GM12874 (cell line): ENCODE results near the gene EHD3.

Experiments used
- TF ChIP-seq, protein P1 (sequence below): IDR thresholded peaks from 2 replicates; pipeline ENCODE4 v1.5.1; 2011; ENCODE audit warnings: low read depth, mild to moderate bottlenecking, control low read depth, low read length, moderate library complexity; ENCODE audit not compliant: insufficient read depth

The EHD3 gene

DNA sequence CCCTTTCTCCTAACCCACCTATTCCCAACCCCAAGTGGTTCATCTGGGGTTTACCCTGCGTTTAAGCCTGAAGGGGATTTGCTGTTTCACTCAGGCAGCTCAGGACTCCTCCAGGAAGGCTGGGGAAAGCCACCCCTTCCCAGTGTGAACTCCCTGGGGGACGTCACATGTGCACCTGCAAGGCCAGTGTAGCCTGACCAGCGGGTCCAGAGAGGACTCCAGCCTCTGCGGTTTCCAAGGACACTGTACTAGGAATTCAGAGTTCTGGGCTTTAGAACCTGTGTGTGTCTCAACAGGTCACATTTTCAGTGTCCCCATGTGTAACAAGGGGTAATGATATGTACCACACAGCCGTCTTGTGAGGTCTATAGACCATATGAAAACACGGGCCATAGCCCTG is 17.9 kb downstream of the EHD3 start:
- TF ChIP-seq, protein P1, sequence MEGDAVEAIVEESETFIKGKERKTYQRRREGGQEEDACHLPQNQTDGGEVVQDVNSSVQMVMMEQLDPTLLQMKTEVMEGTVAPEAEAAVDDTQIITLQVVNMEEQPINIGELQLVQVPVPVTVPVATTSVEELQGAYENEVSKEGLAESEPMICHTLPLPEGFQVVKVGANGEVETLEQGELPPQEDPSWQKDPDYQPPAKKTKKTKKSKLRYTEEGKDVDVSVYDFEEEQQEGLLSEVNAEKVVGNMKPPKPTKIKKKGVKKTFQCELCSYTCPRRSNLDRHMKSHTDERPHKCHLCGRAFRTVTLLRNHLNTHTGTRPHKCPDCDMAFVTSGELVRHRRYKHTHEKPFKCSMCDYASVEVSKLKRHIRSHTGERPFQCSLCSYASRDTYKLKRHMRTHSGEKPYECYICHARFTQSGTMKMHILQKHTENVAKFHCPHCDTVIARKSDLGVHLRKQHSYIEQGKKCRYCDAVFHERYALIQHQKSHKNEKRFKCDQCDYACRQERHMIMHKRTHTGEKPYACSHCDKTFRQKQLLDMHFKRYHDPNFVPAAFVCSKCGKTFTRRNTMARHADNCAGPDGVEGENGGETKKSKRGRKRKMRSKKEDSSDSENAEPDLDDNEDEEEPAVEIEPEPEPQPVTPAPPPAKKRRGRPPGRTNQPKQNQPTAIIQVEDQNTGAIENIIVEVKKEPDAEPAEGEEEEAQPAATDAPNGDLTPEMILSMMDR: no peak

DNA sequence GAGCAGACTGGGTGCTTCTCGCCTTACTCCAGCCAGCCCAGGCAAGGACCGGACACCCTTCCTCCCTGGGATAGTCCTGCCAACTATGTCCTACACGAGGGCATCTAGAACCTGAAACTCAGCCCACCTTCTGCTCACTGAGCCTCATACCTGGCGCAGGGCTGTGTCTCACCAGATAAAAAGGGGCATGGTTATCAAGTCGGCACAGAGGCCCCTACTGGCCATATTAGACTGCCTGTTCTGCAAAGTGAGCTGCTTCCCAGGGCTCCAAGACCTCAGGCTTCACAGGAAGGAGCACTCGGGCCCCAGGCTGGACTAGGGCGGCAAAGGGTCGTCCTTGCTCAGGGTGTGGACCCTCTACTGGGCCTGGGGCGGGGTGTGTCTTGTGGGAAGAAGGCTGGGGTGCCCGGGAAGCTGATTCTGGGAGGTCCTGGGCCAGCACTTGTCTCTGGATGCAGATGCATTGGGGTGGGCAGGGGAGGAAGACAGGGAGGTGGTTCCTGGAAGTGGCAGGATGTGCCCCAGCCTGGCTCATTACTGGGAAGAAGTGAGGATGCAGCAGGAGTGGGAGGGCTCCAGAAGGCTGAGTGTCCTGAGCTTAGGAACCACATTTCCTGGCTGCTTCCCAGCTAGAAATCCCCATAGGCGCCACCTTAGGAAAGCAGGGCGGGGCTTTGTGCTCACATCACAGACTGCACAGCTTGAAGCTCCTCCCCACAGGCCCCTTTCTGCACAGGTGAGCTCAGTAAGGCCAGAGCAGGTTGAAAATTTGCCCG is 19.6 kb downstream of the EHD3 start:
- TF ChIP-seq, protein P1: no peak

DNA sequence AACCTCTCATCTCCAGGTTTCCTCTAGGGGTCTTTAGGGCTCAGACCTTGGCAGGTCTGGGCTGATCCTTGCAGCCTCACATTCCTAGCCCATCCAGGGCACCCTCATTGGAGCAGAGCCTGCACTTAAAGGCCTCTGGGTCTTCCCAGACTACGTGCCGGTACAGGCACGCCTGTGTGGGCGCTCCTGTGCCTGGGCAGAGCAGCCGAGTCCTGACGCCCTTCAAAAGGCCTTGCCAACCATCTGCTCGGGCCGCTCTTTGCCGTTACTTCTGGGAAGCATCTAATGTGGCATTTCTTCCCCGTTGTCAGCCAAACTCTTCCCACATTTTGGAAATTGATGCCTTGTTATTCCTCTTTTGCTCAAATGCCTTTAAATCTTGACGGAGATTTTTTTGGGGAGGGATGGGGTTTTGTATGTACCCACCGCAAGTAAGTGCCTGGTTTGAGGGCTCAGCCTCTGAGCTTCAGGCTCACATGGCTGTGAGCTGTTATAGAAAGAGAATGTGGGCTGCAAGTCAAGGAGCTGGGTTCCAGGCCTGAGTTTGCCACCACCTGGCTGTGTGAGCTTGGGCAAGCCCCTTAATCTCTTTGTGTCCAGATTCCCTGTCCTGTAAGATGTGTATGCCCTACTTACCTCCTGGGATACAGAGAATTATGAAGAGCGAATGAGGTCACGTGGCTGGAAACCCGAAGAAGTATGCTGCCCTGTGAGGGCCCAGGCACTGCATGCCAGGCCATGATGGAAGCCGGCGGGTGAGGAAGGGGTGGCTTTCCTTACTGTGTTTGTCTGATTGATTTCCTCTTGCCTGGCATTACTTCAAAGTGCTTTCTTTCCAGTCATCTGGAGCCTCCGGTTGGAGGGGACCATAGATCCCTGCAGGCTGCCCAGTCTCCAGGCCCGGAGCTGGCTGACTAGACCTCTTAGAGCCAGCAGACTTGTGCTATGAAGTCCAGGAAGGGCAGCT is 20.6 kb downstream of the EHD3 start:
- TF ChIP-seq, protein P1: no peak

DNA sequence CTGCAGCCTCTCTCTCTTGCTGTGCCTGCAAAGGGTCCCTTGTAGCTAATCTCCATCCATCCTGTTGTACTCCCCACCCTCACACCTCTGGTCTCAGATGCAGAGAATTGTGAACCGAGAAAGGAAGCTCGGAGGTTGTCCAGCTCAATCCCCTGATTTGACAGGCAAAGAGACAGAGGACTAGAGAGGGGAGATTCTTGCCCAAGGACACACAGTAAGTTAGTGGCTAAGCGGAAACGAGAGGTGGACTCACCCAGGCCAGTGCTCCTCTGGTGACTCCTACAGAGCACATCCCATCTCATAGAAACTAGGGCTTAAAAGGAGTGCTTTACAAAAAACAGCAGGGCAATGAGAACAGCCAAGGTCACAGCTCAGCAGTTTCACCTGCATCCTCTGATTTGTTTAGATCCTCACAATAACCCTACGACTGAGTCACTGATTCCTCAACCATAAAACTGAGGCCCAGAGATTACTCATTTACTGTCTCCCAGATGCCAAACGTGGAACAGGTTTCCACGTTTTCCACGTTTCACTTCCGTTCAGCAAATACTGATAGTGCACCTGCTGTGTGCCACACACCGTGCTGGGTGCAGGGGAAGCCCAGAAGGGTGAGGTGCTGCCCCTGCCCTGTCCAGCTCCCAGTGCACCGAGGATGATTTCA is 22.1 kb downstream of the EHD3 start:
- TF ChIP-seq, protein P1: no peak

DNA sequence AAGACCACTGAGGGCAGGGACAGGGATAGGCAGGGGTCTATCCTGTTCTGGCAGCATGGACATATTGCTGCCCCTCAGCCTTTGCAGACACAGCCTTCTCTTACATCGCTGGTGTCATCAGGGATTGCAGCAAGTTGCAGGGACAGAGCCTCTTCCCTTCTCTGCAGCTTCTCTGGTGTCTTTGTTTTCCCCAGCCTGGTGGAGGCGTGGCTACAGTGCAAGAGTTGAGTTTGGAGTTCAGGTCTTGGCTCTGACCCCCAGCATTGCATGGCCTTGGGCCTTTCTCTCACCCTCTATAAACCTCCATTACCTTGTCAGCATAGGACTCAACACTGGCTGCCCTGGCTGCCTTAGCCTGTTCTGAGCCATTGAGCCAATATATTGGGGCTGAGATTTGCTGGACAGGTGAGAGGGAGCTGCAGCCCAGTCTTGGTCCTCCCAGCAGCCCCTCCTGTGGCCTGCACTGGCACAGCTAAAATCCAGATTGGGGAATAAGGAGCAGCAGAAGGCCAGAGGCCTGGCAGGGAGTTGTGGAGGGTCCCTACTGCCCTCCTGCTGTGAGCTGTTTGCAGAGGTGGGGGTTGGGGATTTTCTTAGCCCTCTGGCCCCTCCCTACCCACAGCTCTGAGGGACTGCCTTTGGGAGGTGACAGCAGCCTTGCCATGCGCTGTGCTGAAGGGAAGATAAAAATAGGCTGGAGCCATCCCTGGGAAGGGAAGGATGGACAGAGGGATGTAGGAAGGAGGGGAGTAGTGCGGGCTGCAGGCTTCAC is 22.8 kb downstream of the EHD3 start:
- TF ChIP-seq, protein P1: no peak

DNA sequence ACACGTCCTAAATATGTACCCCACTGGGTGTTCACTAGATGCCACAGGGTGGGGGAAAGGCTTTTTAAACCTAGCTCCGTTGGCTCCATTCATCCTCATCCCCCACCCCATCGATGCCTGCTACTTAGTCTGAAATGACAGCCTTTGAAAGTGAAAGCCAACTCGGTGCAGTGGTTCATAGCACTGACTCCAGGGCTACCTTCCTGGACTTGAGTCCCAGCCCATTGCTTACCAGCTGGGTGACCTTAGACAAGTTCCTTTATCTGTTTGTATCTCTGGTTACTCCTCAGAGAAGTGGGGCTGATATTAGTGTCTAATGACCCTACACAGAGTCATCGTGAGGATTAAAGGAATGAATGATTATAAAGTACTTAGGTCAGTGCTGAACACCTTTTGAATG is 24.4 kb downstream of the EHD3 start:
- TF ChIP-seq, protein P1: no peak
